NCI-H187 (cell line): Measurements from ENCODE around the gene FLNA.
"Not testable (repeated sequence)": the region's sequence is repeated elsewhere in the genome, so short reads cannot be mapped to it uniquely, and the experiment has no call there.

ENCODE experiments used
- DNase-seq, 2 experiments: peaks; one replicate each; lab custom pipeline; 2025; lab: John Stamatoyannopoulos, UW

Gene FLNA

GRCh38 chrX:154308108-154308946 is 66.1 kb downstream of the FLNA start:
- DNase-seq: peak in 1 of 2 experiments; percentile 26

- DNase-seq: no peak
Observed at GRCh38 chrX:154307202-154307601, 67.2 kb downstream of the FLNA start.

DNA sequence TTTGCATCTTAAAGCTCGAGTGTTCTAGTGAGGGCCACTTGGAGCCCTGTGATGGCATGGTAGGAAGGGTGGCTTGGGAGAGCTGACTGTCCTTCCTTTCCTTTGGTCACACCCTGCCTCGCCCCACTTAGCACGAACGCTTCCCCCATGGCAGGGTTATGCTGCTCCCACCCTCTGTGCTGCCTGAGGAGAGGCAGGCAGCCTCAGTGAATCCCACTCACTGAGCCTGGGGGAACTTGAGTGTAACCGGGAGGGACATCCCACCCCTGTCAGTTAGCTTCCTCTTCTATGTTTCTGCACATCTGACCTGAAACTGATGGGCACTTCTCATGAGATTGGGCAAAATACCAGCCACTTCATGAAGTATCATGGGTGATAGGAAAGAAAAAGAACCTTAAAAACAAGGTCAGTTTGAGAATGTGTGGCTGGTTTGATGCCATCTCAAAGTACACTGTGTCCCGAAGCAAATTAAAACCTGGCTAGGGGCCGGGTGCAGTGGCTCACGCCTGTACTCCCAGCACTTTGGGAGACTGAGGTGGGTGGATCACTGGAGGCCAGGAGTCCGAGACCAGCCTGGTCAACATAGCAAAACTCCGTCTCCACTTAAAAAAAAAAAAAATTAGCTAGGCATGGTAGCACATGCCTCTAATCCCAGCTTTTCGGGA is 68.8 kb downstream of the FLNA start:
- DNase-seq: no peak

GRCh38 chrX:154304846-154305245 is 69.6 kb downstream of the FLNA start:
- no peak for DNase-seq

GRCh38 chrX:154303476-154303875 is 71.0 kb downstream of the FLNA start:
- DNase-seq: no peak

DNA sequence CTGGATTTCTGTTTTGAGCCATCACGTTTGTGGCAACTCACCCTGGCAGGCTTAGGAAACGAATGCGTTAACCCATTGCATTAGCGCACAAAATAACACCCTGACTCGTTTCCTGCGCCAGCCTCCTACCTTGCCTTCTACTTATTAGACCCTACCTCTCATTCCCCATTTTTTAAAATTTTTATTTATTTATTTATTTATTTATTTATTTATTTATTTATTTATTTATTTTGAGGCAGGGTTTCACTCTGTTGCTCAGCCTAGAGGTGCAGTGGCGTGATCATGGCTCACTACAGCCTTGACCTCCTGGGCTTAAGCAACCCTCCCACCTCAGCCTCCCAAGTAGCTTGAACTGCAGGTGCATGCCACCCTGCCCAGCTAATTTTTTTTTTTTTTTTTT is 71.4 kb downstream of the FLNA start:
- not testable (repeated sequence) for DNase-seq

DNA sequence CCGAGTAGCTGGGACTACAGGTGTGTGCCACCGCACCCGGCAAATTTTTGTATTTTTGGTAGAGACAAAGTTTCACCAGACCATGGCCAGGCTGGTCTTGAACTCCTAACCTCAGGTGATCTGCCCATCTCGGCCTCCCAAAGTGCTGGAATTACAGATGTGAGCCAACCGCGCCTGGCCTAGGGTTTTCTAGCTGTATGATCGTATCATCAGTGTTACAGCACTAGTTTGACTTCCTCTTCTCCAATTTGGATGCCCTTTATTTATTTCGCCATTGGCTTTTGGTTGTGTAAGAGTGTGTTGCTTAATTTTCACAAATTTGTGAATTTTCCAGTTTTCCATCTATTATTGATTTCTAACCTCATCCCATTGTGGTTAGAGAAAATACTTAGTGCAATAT is 73.6 kb downstream of the FLNA start:
- DNase-seq: no peak
